NCI-H1048 (cell line): ENCODE results near the gene ONECUT2.
A peak's percentile ranks its signal among the peaks of the same experiment; 100 is the strongest.

Experiments used
- DNase-seq: peaks from one replicate; lab custom pipeline; 2025; lab: John Stamatoyannopoulos, UW

The ONECUT2 gene

GRCh38 chr18:57431467-57432080, 3.6 kb upstream of the ONECUT2 start:
- no peak for DNase-seq

- DNase-seq: no peak
Measured at GRCh38 chr18:57432140-57432539, 3.0 kb upstream of the ONECUT2 start.

GRCh38 chr18:57432751-57433400, 2.3 kb upstream of the ONECUT2 start:
- no peak for DNase-seq

GRCh38 chr18:57433482-57433881, 1.7 kb upstream of the ONECUT2 start:
- no peak for DNase-seq

- DNase-seq: no peak
Measured at GRCh38 chr18:57433934-57434535, 1.1 kb upstream of the ONECUT2 start.

- no peak for DNase-seq
Measured at GRCh38 chr18:57435846-57436190, 644 bp downstream of the ONECUT2 start.

GRCh38 chr18:57436191-57436964, 1.2 kb downstream of the ONECUT2 start:
- DNase-seq: no peak

- no peak for DNase-seq
Measured at GRCh38 chr18:57436965-57437333, 1.8 kb downstream of the ONECUT2 start.

GRCh38 chr18:57437402-57437765, 2.2 kb downstream of the ONECUT2 start:
- no peak for DNase-seq

- DNase-seq: peak; percentile 51
Measured at GRCh38 chr18:57437766-57438671, 2.8 kb downstream of the ONECUT2 start.

GRCh38 chr18:57438743-57439608, 3.8 kb downstream of the ONECUT2 start:
- no peak for DNase-seq

- DNase-seq: no peak
Measured at GRCh38 chr18:57439609-57439968, 4.4 kb downstream of the ONECUT2 start.

- no peak for DNase-seq
Measured at GRCh38 chr18:57439985-57440330, 4.8 kb downstream of the ONECUT2 start.

GRCh38 chr18:57440331-57441070, 5.3 kb downstream of the ONECUT2 start:
- no peak for DNase-seq

GRCh38 chr18:57441071-57441794, 6.1 kb downstream of the ONECUT2 start:
- no peak for DNase-seq

- no peak for DNase-seq
Measured at GRCh38 chr18:57443247-57443646, 8.1 kb downstream of the ONECUT2 start.

- DNase-seq: no peak
Measured at GRCh38 chr18:57443702-57444101, 8.5 kb downstream of the ONECUT2 start.

- DNase-seq: no peak
Measured at GRCh38 chr18:57444301-57444759, 9.2 kb downstream of the ONECUT2 start.

GRCh38 chr18:57445488-57446319, 10.5 kb downstream of the ONECUT2 start:
- DNase-seq: no peak
